Measurements from ENCODE around the gene GPRC5A.

DNA sequence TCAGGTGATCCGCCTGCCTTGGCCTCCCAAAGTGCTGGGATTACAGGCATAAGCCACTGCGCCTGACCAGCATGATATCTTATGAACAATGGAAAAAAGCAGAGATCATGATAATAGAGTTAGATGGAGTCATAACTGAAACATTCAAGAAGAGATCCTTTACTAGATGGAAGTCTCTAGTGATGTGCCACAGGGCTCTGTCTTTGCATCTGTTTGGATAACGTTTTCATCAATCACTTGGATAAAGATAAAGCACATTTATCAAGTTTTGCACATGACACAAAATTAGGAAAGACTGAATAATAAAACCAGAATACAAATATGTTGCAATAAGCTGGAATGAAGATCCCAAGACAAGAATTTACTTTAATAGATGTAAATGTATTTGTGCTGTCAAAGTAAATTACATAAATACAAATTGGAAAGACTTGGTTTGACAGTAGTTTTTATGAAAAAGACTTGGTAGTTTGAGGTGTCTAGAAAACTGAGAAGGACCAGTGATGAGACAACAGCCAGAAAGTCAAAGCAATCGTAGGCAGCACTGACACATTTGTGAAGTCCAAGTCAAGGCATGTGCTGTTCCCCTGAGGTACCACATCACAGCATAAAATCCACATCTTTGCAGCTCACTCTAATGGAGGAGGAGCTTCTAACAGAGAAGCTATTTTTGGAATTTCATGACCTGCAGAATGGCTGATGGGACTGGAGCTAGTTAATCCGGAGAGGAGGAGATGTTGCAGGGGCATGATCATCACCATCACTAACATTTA is 28.5 kb downstream of the GPRC5A start:
- TF ChIP-seq, protein P1, sequence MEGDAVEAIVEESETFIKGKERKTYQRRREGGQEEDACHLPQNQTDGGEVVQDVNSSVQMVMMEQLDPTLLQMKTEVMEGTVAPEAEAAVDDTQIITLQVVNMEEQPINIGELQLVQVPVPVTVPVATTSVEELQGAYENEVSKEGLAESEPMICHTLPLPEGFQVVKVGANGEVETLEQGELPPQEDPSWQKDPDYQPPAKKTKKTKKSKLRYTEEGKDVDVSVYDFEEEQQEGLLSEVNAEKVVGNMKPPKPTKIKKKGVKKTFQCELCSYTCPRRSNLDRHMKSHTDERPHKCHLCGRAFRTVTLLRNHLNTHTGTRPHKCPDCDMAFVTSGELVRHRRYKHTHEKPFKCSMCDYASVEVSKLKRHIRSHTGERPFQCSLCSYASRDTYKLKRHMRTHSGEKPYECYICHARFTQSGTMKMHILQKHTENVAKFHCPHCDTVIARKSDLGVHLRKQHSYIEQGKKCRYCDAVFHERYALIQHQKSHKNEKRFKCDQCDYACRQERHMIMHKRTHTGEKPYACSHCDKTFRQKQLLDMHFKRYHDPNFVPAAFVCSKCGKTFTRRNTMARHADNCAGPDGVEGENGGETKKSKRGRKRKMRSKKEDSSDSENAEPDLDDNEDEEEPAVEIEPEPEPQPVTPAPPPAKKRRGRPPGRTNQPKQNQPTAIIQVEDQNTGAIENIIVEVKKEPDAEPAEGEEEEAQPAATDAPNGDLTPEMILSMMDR (IDR thresholded peaks at IDR 0.05): no peak
- TF ChIP-seq POLR2A (IDR thresholded peaks at IDR 0.05) (no peak), EP300 (IDR thresholded peaks at IDR 0.05) (no peak)

All from tibial nerve (tissue), 4 donors.